ENCODE measurements around the gene GDPGP1.

DNA sequence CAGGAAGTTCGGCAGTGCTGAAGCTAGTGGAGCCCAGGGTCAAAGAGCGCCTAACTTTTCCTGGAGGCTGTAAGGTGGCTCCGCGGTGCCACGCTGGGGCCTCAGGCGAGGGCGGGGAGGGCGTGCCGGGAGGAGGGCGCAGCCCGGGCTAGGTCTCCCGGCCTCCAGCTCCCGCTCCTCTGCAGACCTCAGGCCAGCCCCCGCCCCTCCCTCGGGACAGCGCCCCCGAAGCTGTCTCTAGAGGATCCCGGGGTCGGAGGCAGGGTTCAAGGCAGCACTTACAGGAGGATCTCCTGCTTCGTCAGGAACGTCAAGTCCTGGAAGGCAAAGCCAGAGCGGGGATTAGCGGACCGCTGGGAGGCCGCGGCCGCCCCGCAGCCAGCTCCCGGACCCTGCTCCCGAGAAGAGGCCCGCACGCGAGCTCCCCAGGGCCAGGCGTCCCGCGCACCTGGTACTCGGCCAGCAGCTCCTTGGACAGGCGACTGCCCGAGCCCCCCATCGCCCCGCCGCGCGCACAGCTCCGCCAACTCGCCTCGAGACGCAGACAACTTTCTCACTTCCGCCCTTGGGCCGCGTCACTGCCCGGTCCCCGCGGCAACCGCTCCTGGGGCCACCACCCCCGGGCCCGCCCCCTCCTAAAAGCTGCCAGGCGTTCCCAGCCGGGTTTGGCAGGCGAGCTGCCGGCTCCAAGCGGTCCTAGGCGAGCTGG lies 468 bp upstream of the GDPGP1 start, which contains the start of gene CIB1:
- TF ChIP-seq, protein P1, sequence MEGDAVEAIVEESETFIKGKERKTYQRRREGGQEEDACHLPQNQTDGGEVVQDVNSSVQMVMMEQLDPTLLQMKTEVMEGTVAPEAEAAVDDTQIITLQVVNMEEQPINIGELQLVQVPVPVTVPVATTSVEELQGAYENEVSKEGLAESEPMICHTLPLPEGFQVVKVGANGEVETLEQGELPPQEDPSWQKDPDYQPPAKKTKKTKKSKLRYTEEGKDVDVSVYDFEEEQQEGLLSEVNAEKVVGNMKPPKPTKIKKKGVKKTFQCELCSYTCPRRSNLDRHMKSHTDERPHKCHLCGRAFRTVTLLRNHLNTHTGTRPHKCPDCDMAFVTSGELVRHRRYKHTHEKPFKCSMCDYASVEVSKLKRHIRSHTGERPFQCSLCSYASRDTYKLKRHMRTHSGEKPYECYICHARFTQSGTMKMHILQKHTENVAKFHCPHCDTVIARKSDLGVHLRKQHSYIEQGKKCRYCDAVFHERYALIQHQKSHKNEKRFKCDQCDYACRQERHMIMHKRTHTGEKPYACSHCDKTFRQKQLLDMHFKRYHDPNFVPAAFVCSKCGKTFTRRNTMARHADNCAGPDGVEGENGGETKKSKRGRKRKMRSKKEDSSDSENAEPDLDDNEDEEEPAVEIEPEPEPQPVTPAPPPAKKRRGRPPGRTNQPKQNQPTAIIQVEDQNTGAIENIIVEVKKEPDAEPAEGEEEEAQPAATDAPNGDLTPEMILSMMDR (IDR thresholded peaks at IDR 0.05) = no peak
- no peak for TF ChIP-seq POLR2A (IDR thresholded peaks at IDR 0.05)
